Natural killer cell (primary cell): ENCODE results near the gene PSMB11. TPM values are rescaled to one million over a fixed set of nuclear protein-coding genes. Genes with fewer than 3 reads are reported as not detected.

Experiments
- ATAC-seq, 3 donors: fragments of 150-1000 bp in 2 of 3; fragments of 200-7000 bp in 1 of 3; cut with Tn5 transposase; 1 replicate in 1 of 3; 2 replicates in 2 of 3; pipeline ENCODE4 v1.10.0; 2021; ENCODE audit warnings: mild to moderate bottlenecking in 2 of 3, moderate library complexity in 2 of 3
- DNase-seq, 2 donors: peaks; one replicate each; pipeline versions ENCODE4 v3.0.0 to v3.0.0-alpha.2; 2013 to 2021; ENCODE audit warnings: mixed read lengths in 1 of 2
- H3K27ac ChIP-seq: one replicate; pipeline ENCODE4 v1.5.1; 2013; ENCODE audit warnings: mild to moderate bottlenecking, low read length
- H3K27me3 ChIP-seq: one replicate; pipeline ENCODE4 v1.6.1; 2013; ENCODE audit warnings: low read length; ENCODE audit not compliant: control insufficient read depth, insufficient read depth
- H3K36me3 ChIP-seq: one replicate; pipeline ENCODE4 v1.6.1; 2013; ENCODE audit warnings: low read length; ENCODE audit not compliant: control insufficient read depth, insufficient read depth
- H3K4me1 ChIP-seq: one replicate; pipeline ENCODE4 v1.6.1; 2013; ENCODE audit warnings: low read length; ENCODE audit not compliant: control insufficient read depth, insufficient read depth
- H3K4me3 ChIP-seq: one replicate; pipeline ENCODE4 v1.5.1; 2013; ENCODE audit warnings: low read length
- H3K9me3 ChIP-seq: one replicate; pipeline ENCODE4 v1.6.1; 2013; ENCODE audit warnings: low read length; ENCODE audit not compliant: control insufficient read depth, insufficient read depth
- H3K27ac Mint-ChIP-seq, 2 donors: one replicate each; pipeline ENCODE4 v1.8.0; 2022; ENCODE audit warnings: mild to moderate bottlenecking in 2 of 2, mixed read lengths in 2 of 2, moderate library complexity in 1 of 2
- H3K27me3 Mint-ChIP-seq, 2 donors: one replicate each; pipeline ENCODE4 v1.8.0; 2022; ENCODE audit warnings: low read depth in 2 of 2, mixed read lengths in 2 of 2
- H3K36me3 Mint-ChIP-seq: one replicate; pipeline ENCODE4 v1.8.0; 2022; ENCODE audit warnings: mixed read lengths
- H3K4me1 Mint-ChIP-seq, 2 donors: one replicate each; pipeline ENCODE4 v1.8.0; 2022; ENCODE audit warnings: mixed read lengths in 2 of 2
- H3K4me3 Mint-ChIP-seq: one replicate; pipeline ENCODE4 v1.8.0; 2022; ENCODE audit warnings: mild to moderate bottlenecking, moderate library complexity, mixed read lengths
- H3K9me3 Mint-ChIP-seq, 2 donors: one replicate each; pipeline ENCODE4 v1.8.0; 2022; ENCODE audit warnings: mixed read lengths in 2 of 2
- CTCF ChIP-seq: fragments of 200-600 bp; IDR thresholded peaks from one replicate; pipeline ENCODE4 v1.8.0; 2022; ENCODE audit warnings: antibody characterized with exemption
- WGBS: methylation state at CpG from one replicate; pipeline ENCODE4 v1.1.7; 2013; ENCODE audit warnings: missing lambda C conversion rate; ENCODE audit not compliant: insufficient coverage; 5-methylcytosine and 5-hydroxymethylcytosine counted together
- intact Hi-C: fragments of 100-400 bp; cut with micrococcal nuclease; formaldehyde crosslinking; loops from one replicate; pipeline ENCODE4 v1.14.2; 2022
- total RNA-seq, 4 donors: library from RNA; stranded (reverse); fragments of 120-200 nt in 1 of 4; gene quantifications; one replicate each; pipeline versions ENCODE4 v1.2.3 to v1.2.4, GENCODE V29; 2013 to 2022

Gene PSMB11
- total RNA-seq, 3 donors from 2014 or later (not counting 1 experiment from before 2014, with no cell fraction given) = not detected

DNA sequence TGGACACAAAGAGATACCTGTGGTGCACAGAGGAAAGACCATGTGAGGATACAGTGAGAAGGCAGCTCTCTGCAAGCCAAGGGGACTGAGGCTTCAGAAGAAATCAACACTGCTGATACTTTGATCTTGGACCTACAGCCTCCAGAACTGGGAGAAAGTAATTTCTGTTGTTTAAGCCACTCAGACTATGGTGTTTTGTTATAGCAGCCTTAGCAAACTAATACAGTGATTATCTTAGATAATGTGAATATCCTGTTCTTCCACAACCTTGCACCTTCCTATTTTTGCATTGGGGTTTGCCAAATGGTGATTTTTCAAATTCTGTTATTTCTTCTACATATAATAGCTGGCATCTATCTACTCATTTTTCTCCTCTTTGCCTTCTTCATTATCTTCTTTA is 23.9 kb upstream of the PSMB11 start:
- Histone ChIP-seq H3K36me3 (no peaks in the 10 kb centered on the region), H3K27ac (no peak overlapping the region), H3K9me3 (no peaks in the 10 kb centered on the region), H3K4me1 (no peaks in the 10 kb centered on the region), H3K27me3 (no peaks in the 10 kb centered on the region), H3K4me3 (no peak overlapping the region)
- no peak for DNase-seq
- H3K27me3 Mint-ChIP-seq = no peaks in the 10 kb centered on the region
- no peaks in the 10 kb centered on the region for H3K36me3 Mint-ChIP-seq
- no peak for ATAC-seq
- no peaks in the 10 kb centered on the region for H3K9me3 Mint-ChIP-seq
- H3K27ac Mint-ChIP-seq = no peak overlapping the region
- no peak for TF ChIP-seq CTCF
- no peak overlapping the region for H3K4me3 Mint-ChIP-seq
- no peaks in the 10 kb centered on the region for H3K4me1 Mint-ChIP-seq
- intact Hi-C loops = no loop called here

- Histone ChIP-seq H3K4me1 (no peaks in the 10 kb centered on the region), H3K9me3 (no peaks in the 10 kb centered on the region), H3K27me3 (no peaks in the 10 kb centered on the region), H3K4me3 (no peak overlapping the region), H3K27ac (no peak overlapping the region), H3K36me3 (peaks cover 2% of the 10 kb centered on the region)
- no peak overlapping the region for H3K4me3 Mint-ChIP-seq
- H3K27me3 Mint-ChIP-seq = no peaks in the 10 kb centered on the region
- intact Hi-C loops = no loop called here
- WGBS = 98% methylated on average over 4 of the region's 7 CpGs
- H3K27ac Mint-ChIP-seq = no peak overlapping the region
- ATAC-seq = no peak
- no peak for TF ChIP-seq CTCF
- peaks cover 8% of the 10 kb centered on the region for H3K36me3 Mint-ChIP-seq
- H3K9me3 Mint-ChIP-seq = no peaks in the 10 kb centered on the region
- H3K4me1 Mint-ChIP-seq = peaks cover 2 to 9% of the 10 kb centered on the region in 2 donors
- DNase-seq = peak in 1 of 2 donors; percentile 52
Measured at GRCh38 chr14:23020143-23021128, 21.6 kb upstream of the PSMB11 start.

GRCh38 chr14:23021434-23021833 is 20.6 kb upstream of the PSMB11 start:
- no peak for ATAC-seq
- H3K27ac Mint-ChIP-seq = no peak overlapping the region
- TF ChIP-seq CTCF = no peak
- Histone ChIP-seq H3K27me3 (no peaks in the 10 kb centered on the region), H3K36me3 (peaks cover 11% of the 10 kb centered on the region), H3K9me3 (no peaks in the 10 kb centered on the region), H3K4me1 (no peaks in the 10 kb centered on the region), H3K4me3 (no peak overlapping the region), H3K27ac (no peak overlapping the region)
- no peaks in the 10 kb centered on the region for H3K27me3 Mint-ChIP-seq
- intact Hi-C loops = no loop called here
- H3K4me3 Mint-ChIP-seq = no peak overlapping the region
- peaks cover 5 to 13% of the 10 kb centered on the region in 2 donors for H3K4me1 Mint-ChIP-seq
- H3K9me3 Mint-ChIP-seq = no peaks in the 10 kb centered on the region
- 95% methylated on average over 9 of the region's 9 CpGs for WGBS
- DNase-seq = no peak
- H3K36me3 Mint-ChIP-seq = peaks cover 13% of the 10 kb centered on the region
